Activated CD8-positive, alpha-beta memory T cell treated with anti-CD3 and anti-CD28 coated beads, Interleukin-2, amount 50 U/mL, for 4 hours (primary cell): ENCODE results near the gene HES2.
A peak's percentile ranks its signal among the peaks of the same experiment; 100 is the strongest.
"Not testable (repeated sequence)": the region's sequence is repeated elsewhere in the genome, so short reads cannot be mapped to it uniquely, and the experiment has no call there.

Source experiments
- DNase-seq: peaks from one replicate; pipeline ENCODE4 v3.0.0-alpha.2; 2020

Gene HES2, protein sequence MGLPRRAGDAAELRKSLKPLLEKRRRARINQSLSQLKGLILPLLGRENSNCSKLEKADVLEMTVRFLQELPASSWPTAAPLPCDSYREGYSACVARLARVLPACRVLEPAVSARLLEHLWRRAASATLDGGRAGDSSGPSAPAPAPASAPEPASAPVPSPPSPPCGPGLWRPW

DNA sequence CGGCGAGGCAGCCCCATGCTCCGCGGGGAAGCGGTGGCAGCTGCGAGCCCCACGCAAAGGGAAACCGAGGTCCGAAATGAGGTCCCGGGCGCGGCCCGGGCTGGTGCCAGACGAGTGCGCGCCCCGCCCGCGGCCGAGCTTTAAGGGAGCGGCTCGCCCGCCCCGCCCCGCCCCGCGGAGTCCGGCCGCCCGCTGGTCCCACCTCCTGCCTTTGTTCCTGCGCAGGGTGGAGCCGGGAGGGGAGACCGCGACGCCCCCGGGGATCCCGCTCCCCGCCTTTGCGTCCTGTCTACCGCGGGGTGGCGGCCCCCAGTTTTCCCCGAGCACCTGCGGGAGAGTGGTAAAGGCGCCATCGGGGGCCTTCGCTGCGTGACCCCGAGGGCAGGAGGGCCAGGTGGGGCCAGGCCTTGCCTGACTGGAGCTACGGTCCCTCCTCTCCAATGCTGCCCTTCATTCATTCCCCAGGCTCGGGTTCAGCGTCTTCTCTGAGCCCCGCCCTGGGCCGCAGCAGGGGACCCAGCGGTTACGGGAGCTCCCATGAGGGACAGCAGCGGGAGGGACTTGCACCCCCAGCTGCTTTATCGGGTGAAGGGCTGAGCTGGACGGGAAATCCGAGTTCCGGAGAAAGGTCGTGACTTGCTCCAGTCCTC, at the start of gene HES2:
Gene HES2, minus strand, starts transcription at position 116 of the 650 bp plus-strand sequence. Its CDS starts 99 bp downstream, at position 17.
- no peak for DNase-seq

DNA sequence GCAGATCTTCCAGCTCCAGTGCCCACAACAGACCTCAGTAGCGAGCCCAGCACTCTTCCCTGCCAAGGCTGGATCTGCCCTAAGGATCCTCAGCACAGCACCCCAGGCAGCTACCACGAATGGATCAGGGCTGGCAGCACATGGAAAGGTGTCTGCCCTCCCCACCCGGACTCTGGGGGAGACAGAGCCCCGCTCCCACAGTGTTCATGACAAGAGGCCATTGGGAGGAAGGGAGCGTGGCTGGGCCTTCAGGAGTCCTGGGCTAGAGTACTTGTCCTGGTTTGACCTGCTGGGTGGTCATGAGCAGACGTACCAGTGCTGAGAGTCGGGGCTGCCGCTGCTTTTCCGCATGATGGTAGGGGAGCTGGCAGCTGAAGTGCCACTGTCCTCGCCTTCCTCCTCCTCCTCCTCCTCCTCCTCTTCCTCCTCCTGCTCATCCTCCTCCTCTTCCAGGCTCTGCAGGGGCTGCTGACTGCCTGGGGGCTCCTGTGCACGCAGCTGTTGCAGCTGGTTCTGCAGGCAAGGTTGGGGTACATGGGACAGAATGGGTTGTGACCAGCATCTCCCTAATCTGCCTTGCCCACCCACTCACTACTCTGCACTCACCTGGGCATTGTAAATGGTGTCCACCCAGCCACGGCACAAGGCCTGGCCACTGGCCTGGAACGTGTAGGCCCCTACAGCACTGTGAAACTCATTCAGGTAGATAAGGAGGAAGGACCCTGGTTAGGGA, 49.2 kb upstream of the HES2 start:
- no peak for DNase-seq

DNA sequence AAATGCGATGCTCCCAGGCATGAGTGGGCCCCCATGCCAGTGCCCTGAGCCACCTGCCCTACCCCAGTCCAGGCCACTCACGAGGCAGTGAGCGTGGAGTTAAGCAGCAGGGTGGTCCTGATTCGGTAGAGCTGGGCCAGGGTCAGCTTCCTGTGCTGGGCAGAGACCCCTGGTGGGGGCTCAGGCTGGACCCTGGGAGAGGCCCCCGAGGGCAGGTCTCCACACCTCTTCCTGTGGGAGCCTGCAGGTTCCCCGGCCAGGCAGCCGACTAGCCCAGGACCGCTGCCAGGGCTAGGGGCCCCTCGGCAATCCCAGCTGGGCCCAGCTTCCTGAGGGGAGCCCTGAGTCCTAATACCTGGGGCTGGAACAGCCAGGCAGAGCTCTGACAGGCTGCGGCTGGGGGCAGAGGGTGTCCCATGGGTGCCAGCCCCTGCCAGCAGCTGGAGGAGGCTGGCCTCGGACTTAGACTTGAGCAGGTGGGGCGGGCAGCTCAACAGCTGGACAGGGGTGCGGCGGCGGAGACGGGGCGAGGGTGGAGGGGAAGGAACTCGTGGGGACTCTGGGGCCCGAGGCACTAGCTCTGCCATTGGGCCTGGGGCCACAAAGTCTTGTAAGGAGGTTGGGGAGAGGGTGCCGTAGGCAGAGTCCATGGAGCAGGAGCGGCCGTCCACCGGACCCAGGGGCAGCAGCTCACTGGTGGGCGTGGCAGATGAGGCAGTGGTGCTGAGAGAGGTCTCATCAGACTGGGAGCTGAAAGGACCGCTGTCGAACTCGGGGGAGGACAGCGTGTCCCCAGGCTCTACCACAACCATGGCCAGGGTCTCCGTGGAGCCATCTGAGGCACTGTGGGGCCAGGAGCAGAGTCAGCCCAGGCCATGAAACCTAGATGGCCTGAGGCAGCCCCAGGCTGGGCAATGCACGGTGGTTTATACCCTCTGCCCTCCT, 48.3 kb upstream of the HES2 start:
- DNase-seq, result no peak

DNA sequence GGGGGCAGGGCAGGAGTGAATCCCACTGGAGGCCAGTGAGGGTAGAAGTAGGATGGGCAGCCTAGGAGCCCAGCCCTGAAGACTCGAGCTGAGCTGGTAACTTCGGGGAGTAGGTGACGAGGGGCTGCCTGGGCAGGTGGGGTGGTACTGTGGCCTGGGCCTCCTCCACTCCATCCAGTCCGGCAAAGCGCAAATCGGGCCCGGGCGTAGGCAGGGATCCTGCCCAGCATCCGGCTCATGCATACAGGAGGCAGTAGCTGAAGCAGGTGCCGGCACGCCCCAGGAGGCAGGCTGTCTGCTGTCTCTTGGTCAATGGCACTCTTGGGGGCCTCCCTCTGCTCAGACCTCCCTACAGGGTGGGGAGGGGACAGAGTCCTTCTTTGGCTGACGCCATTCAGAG, 47.5 kb upstream of the HES2 start:
- DNase-seq, result no peak

DNA sequence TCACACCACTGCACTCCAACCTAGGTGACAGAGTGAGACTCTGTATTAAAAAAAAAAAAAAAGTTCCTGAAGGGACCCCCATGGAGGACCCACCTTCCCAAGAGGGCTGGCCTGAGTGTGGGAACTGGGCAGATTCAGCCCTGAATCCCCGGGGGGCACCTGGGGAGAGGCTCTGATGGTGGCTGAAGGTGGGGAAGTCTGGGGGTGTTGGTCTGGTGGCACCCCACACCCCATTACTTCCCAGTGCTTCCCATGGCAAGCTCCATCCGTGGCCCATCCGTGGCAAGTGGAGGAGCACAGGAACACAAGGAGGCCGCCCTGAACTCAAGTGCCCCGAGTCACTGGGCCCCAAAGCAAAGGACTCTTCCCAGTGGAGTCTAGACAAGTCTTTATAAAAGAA, 47.0 kb upstream of the HES2 start:
- no peak for DNase-seq

DNA sequence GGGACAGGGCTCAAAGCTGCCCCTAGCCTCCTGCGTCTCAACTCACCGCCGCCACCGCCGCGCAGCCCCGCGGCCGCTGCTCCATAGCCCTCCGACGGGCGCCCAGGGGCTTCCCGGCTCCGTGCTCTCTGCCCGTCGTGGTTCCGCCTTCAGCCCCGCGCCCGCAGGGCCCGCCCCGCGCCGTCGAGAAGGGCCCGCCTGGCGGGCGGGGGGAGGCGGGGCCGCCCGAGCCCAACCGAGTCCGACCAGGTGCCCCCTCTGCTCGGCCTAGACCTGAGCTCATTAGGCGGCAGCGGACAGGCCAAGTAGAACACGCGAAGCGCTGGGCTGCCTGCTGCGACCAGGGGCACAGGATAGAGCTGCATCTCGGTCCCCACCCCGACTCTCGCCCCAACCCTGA, 46.3 kb upstream of the HES2 start, which contains the start of gene TNFRSF25:
Gene TNFRSF25, minus strand, starts transcription at position 151 of the 400 bp plus-strand sequence. Its CDS starts 66 bp downstream, at position 85.
- DNase-seq, result peak; percentile 60

DNA sequence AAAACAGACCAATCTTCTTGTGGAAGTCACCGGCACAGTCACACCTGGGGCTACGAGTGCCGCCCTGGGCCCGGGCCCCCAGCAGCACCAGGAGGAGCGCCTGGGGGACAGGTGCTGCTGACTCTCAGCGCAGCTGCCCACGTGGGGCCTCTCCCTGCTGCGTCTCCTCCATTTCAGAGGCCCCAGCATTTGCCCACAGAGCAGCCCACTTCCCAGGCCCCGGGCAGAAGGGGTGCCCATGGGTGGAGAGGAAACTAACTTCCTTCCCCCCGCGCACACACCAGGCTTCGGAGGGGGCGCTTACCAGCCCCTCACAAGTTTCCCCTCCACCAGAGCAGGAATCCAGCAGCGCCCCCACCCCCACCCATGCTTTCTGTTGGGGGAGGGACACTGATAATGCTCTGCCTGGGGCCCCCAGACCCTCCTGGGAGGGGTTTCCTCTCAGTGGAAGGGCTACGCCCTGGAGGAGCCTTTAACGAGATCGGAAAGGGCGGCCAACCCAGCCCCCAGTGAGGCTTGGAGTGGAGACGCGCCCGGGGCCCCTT, 45.8 kb upstream of the HES2 start:
- peak; percentile 53 for DNase-seq

DNA sequence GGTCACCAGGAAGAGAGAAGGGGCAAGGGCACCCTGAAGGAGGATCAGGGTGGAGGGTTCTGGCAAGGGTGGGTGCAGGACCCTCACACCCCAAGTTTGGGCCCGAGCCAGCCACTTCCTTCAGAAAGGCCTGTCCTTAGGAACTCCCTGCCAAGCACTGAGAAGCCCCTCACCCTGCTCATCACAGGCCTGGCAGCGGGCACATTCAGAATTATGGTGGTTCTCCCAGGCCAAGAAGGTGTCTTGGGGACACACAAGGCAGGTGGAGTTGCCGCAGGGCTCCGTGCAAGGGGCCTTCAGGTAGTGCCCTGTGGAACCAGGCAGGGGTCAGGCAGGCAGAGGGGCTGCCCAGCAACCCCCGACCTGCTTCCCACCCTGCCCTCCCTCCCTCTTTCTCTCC, 45.2 kb upstream of the HES2 start:
- DNase-seq, result no peak

DNA sequence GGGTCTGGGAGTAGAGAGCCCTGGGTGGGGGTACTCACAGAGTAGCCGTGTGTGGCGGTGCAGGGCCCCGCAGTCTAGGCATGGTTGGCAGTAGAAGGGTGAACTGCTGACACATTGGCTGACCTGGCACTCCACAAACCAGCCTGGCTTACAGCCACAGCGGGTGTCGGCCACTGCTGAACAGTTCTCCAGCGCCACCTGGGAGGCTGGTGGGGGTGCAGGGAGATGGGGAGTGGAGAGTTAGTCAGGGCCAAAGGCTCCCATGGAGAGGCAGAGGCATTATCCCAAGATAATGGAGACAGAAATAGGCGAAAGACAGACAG, 44.8 kb upstream of the HES2 start:
- no peak for DNase-seq

DNA sequence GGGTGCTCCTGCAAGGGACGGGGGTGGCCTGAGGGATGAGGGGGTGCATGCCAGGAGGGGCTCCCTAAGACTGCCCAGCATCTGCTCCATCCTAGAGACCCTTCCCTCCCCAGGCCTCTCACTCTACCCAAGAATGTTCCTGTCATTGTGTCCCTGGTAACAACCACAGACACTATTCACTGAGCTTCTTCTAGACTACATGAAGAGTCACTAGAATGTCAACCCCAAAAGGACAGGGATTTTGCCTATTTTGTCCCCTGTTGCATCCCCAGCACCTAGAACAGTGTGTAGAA, 43.3 kb upstream of the HES2 start:
- DNase-seq, result no peak

DNA sequence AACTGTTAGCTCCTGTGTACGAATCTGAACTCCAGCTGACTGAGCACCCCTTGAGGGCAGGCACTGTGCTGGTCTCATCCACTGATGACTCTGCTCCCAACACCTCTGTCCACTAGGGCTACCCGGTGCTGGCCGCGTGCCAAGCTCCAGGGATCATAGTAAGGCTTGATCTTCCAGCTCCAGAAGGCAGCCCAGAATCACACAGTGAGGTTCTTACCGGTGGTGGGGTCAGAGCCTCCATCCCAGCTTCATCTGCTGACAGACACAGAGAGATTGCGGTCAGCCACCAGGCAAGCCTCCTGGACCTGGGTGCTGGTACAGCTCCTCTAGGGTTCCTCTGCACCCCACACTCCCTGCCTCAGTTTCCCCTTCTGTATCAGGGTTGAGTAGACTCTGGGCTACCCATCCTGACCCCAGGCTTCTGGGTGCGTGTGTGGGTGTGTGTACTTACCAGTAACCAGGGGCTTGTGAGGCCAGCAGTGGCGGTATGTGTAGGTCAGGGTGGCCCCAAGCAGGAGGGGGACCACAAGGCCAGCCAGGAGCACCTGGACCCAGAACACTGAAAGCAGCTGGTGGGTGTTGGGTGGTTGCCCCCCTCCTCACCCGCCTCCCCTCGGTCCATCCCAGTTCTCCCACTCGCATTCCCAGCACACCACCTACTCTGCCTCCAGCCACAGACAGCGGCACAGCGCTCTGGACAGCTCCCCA, 42.8 kb upstream of the HES2 start:
- DNase-seq, result no peak

DNA sequence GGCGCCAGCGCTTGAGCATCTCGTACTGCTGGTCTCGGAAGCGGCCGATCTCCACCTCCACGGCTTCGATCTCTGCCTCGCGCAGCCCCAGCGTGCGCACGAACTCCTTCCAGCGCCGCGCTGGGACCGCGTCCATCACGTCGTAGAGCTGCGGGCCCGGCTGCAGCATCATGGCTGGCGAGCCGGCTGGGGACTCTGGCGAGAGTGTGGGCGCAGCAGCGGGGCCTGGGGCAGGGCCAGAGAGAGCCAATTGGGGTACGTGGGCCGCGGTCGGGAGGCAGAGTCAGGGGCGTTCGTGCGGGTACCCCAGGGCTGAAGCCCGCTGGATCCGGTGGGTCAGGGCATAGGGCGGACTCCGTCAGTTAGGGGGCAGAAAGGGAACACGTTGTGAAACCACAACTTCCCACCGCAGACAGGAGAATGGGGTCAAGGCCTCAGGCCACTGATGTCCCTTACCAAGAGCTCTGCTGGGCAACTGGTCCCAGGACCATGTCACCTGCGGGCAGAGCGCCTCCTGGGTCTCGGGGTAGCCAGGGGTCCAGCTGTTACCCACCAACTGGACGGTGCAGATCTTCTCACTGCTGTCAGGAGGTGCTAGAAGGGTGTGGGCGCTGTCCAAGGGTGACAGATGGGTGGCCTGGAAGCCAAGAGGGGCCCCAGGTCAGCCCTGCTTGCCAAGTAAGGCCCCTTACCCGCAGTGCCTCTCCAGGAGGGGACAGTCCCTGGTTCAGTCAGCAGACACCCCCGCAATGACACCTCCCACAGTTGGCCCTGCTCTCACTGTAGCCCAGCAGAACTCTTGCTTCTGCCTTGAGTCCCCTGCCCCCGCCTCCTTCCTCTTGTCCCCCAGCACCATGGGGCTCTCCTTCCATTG, 42.1 kb upstream of the HES2 start:
- DNase-seq, result no peak

DNA sequence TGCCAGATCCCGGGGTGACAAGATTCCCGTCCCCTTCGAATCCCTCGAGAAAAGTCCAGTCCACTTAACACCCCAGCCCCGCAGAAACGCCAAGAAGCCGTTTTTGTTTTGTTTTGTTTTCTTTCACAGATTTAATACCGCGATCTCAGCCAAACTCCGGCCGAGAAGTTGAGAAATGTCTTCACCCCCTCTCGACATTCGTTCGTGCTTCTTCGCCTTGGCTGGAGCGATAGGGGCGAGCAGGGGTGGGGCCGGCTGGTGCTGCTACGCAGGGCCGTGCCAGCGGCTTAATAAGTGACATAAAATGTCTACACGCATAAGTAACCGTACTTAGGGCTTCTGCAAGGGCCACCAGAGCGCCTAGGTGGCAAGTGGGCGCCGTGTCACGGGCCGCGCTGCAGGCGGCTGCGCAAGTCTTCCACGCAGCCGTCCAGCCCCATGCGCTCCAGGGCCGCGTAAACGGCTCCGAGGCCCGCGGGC, 41.4 kb upstream of the HES2 start:
- DNase-seq, result no peak

DNA sequence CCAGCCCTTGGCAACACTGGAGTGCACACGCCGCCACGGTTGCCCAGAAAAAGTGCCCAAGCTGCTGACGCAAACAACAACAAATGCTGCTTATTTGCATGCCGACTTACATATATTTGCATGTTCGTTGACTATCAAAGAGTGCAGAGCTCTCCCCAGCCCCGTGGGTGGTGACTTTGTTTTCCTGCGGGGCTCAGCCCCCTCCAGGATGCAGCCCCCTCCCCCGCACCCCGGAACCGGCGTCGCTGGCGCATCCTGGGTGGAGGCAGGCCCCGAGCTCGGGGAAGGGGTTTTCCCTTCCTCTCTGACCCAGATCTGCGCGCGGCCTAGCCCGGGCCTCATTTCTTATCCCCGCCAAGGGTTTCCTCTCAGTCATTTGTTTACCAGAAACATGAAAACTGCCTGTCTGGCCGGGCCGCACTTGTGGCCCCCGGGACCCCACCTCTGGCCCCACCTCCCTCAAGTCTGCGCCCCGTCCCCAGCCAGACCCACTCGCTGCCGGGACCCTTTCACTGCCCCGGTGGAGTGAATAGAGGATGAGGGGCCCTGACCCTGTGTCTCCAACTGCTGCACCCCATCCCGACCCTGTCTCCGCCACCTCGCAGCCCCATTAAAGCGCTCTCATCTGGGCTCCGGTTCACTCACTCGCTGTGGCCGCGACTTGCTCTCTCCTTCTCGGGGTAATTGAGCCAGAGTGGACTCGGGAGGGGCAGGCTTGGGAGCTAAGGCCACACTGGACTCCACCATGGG, 40.8 kb upstream of the HES2 start:
- peak; percentile 91 for DNase-seq

DNA sequence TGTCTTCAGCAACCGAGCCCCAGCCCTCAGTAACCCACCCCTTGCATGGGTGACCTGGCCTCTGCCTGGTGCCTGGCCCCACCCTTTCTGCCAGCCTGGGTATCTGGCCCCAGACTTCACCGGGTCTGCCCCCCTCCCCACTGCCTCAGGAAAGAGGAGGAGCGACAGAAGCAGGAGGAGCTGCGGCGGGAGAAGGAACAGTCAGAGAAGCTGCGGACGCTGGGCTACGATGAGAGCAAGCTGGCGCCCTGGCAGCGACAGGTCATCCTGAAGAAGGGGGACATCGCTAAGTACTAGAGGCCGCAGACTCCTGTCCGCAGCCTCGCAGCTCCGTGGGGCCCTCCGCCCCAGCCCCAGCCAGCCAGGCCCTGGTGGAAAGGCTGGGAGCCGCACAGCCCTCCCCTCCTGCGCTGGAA, 40.1 kb upstream of the HES2 start:
- peak; percentile 53 for DNase-seq

DNA sequence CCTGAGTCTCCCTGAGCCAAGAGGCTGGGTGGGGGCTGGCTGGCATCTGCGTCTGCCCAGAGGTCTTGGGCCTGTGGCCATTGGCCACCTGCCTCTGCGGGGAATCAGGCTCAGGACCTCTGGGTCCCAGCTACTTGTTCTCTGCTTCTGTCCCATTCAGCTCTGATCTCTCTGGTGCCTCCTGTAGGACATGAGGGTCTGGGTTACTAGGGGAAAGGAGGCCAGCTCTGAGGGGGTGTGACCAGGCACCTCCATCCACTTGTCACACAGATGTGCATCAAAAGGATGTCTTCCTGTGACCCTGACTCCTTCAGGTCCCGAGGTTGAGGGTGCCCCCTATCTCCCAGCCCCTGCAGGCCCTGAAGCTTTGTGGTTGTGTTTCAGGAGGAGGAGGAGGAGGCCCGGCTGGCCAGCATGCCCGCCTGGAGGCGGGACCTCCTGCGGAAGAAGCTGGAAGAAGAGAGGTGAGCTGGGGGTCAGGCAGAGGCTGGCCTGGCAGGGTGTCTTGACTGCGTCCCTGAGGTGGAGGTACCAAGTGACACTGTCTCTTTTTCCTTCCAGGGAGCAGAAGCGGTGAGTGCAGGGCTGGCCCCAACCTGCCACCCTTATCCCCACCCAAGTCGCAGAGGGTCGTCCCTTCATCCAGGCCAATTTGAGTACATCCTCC, 37.2 kb upstream of the HES2 start:
- DNase-seq, result no peak

DNA sequence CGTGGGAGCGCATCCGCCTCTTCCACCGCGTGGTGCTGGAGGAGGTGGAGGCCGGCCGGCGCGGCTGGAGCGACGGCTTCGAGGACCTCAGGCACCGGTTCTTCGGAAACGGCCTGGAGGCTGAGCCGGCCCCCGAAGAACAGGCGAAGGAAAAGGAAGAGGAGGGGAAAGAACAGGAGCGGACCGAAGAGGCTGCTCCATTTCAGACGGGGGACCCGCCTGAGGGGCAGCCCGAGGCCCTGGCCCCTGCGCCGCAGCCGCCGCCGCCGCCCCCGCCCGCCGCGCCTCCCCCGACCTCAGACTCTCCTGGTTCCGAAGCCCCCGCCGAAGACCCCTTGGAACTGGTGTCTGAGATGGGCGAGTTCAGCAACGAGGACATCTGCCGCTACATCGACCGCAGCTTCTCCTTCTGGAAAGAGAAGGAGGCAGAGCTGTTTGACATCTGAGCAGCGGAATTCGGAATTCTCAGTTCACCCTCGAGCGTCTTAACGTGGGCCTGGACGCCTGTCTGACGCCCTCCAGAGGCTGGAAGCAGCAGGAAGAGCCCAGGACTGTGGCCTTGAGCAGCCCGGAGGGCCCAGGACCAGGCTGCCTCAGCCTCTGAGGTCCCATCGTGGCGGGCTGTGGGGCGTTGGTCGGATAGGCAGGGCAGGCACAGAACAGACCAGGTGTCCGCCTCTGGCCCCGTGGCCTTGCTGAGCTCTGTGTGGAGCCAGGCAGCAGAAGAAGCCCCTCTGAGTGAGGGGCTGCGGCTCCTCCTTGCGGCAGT, 36.2 kb upstream of the HES2 start:
- not testable (repeated sequence) for DNase-seq

DNA sequence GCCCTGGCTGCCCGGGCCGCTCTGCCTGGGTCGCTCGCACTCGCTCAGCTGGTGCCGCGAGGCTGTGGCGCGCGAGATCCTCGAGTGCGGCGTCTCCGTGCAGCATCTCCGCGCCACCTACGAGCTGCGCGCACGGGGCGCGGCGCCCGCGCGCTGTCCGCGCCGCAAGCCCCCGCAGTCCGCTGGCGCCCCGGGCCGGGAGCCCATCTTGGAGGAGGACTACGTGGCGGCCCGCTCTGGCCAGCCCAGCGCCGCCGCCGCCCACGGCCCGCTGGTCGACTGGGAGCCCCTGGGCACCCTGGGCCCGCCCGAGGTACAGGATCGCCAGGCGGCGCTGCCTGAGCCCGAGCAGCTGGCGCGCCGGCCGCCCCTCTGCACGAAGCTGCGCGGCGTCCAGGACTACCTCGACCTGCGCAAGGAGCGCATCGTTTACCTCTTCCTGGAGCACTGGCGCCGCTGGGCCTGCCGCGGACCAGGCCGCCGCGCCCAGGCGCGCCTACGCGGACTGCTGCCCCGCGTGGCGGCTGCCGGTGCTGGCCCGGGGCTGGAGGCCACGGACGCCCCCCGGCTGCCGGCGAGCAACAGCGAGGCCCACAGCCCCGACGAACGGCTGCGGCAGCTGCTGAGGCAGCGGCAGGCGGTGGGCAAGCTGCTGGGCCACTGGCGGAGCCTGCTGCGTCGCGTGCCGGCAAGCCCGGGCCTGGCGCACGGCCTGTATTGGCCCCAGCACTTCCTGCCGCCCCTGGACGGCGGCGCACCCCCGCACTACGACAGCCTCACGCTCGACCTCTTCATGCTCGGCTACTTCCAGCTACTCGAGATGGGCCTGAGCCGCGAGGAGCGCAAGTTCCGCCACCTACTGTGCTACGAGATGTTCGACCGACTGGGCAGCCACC, 35.4 kb upstream of the HES2 start:
- DNase-seq, result no peak
